HCT116 (cell line): Measurements from ENCODE around the gene TRIAP1. TPM values are rescaled to one million over a fixed set of nuclear protein-coding genes. Genes with fewer than 3 reads are reported as not detected.

Source experiments
- ATAC-seq: fragments of 200-7000 bp; cut with Tn5 transposase; 2 replicates; pipeline ENCODE4 v1.9.1; 2020; ENCODE audit warnings: mild to moderate bottlenecking, moderate library complexity
- BruUV-seq: library from RNA; stranded (reverse); fragments of 400-500 nt; replicated peaks from 2 replicates; lab custom pipeline; 2021; lab: Mats Ljungman, UMichigan
- CTCF ChIA-PET: fragments of 300-600 bp; sonication (Branson Sonifier 250); formaldehyde crosslinking; loops from one replicate; lab custom pipeline; 2021; ENCODE audit warnings: antibody characterized with exemption; lab: Charles Lee
- POLR2A ChIA-PET: fragments of 300-600, 350-600 bp; sonication (Branson Sonifier 250); formaldehyde crosslinking; loops from one replicate; lab custom pipeline; 2021; ENCODE audit warnings: antibody characterized with exemption; lab: Charles Lee
- RAD21 ChIA-PET, 2 experiments: fragments of 300-600 bp; sonication (Branson Sonifier 250); formaldehyde crosslinking; loops; one replicate each; lab custom pipeline; 2023; ENCODE audit warnings: low total read pairs in 2 of 2; ENCODE audit not compliant: uncharacterized antibody in 2 of 2, unreplicated experiment in 2 of 2, low non-redundant PET in 1 of 2; lab: Charles Lee
- DNase-seq: peaks from one replicate; pipeline ENCODE4 v3.0.0-alpha.2; 2010; ENCODE audit warnings: low read depth, low spot score
- H2AFZ ChIP-seq: fragments of 200-600 bp; shearing (Covaris generic), sonication (generic); 2 replicates; pipeline ENCODE4 v1.6.1; 2017; ENCODE audit warnings: low read depth, mixed run types, mixed read lengths, antibody characterized with exemption, low read length; ENCODE audit not compliant: poor library complexity, severe bottlenecking
- H3K27ac ChIP-seq: 2 replicates; pipeline ENCODE4 v1.5.1; 2012; ENCODE audit warnings: low read depth, low read length
- H3K27me3 ChIP-seq: fragments of 200-600 bp; sonication (generic); 2 replicates; pipeline ENCODE4 v1.6.1; 2016; ENCODE audit warnings: mixed run types, low read length, mixed read lengths; ENCODE audit not compliant: insufficient read depth
- H3K36me3 ChIP-seq, 2 experiments: fragments of 200-500 bp in 1 of 2; fragments of 200-600 bp in 1 of 2; sonication (Bioruptor generic) in 1 of 2; sonication (generic) in 1 of 2; 2 replicates each; pipeline versions ENCODE4 v1.5.1 to v1.6.1; 2014 to 2016; ENCODE audit warnings: low read length in 2 of 2, inconsistent platforms in 1 of 2, mixed read lengths in 1 of 2, mixed run types in 1 of 2; ENCODE audit not compliant: insufficient read depth in 2 of 2, control insufficient read depth in 1 of 2
- H3K4me1 ChIP-seq, 2 experiments: fragments of 200-600 bp in 1 of 2; sonication (generic) in 1 of 2; 2 replicates each; pipeline versions ENCODE4 v1.5.1 to v1.6.1; 2012 to 2017; ENCODE audit warnings: low read length in 2 of 2, inconsistent platforms in 1 of 2, mild to moderate bottlenecking in 1 of 2, mixed read lengths in 1 of 2, mixed run types in 1 of 2, moderate library complexity in 1 of 2; ENCODE audit not compliant: insufficient read depth in 2 of 2, control insufficient read depth in 1 of 2
- H3K4me2 ChIP-seq: fragments of 200-600 bp; sonication (generic); 2 replicates; pipeline ENCODE4 v1.6.1; 2017; ENCODE audit warnings: mixed run types, low read length, mixed read lengths
- H3K4me3 ChIP-seq, 2 experiments: fragments of 200-600 bp in 1 of 2; sonication (generic) in 1 of 2; replicated peaks in 1 of 2; 2 replicates each; pipeline ENCODE4 v1.5.1; 2011 to 2016; ENCODE audit warnings: low read length in 2 of 2, control low read depth in 1 of 2, low read depth in 1 of 2, mild to moderate bottlenecking in 1 of 2, mixed read lengths in 1 of 2, mixed run types in 1 of 2
- H3K79me2 ChIP-seq: fragments of 200-600 bp; sonication (generic); 2 replicates; pipeline ENCODE4 v1.6.1; 2017; ENCODE audit warnings: mild to moderate bottlenecking, mixed run types, low read length, moderate library complexity, mixed read lengths; ENCODE audit not compliant: insufficient read depth
- H3K9ac ChIP-seq: fragments of 200-600 bp; sonication (generic); 2 replicates; pipeline ENCODE4 v1.6.1; 2016; ENCODE audit warnings: low read length, mixed read lengths
- H3K9me2 ChIP-seq: fragments of 200-600 bp; sonication (generic), shearing (Covaris generic); 2 replicates; pipeline ENCODE4 v1.6.1; 2017; ENCODE audit warnings: mixed run types, mild to moderate bottlenecking, moderate library complexity; ENCODE audit not compliant: insufficient read depth
- H3K9me3 ChIP-seq, 2 experiments: fragments of 200-500 bp in 1 of 2; fragments of 200-600 bp in 1 of 2; sonication (Bioruptor generic) in 1 of 2; sonication (generic) in 1 of 2; 2 replicates each; pipeline ENCODE4 v1.6.1; 2014 to 2017; ENCODE audit warnings: low read length in 2 of 2, mixed read lengths in 2 of 2, inconsistent platforms in 1 of 2, low read depth in 1 of 2, mild to moderate bottlenecking in 1 of 2, mixed run types in 1 of 2, moderate library complexity in 1 of 2; ENCODE audit not compliant: control insufficient read depth in 1 of 2, insufficient read depth in 1 of 2
- H4K20me1 ChIP-seq: fragments of 200-600 bp; sonication (generic), shearing (Covaris generic); 2 replicates; pipeline ENCODE4 v1.6.1; 2017; ENCODE audit warnings: mixed run types, mild to moderate bottlenecking, moderate library complexity; ENCODE audit not compliant: insufficient read depth
- ATF3 ChIP-seq: IDR thresholded peaks from 2 replicates; pipeline ENCODE4 v1.6.1; 2012
- CBX3 ChIP-seq: IDR thresholded peaks from 2 replicates; pipeline ENCODE4 v1.6.1; 2012; ENCODE audit warnings: low read depth
- CEBPB ChIP-seq: IDR thresholded peaks from 2 replicates; pipeline ENCODE4 v1.6.1; 2012; ENCODE audit warnings: low read depth
- ELF1 ChIP-seq: IDR thresholded peaks from 2 replicates; pipeline ENCODE4 v1.6.1; 2012; ENCODE audit warnings: low read depth, borderline replicate concordance
- EZH2phosphoT487 ChIP-seq: fragments of 200-600 bp; IDR thresholded peaks from 2 replicates; pipeline ENCODE4 v1.6.1; 2018; ENCODE audit warnings: antibody characterized with exemption, borderline replicate concordance
- FOSL1 ChIP-seq: IDR thresholded peaks from 2 replicates; pipeline ENCODE4 v1.6.1; 2012; ENCODE audit warnings: low read depth
- JUND ChIP-seq: IDR thresholded peaks from 2 replicates; pipeline ENCODE4 v1.6.1; 2012
- MAX ChIP-seq: IDR thresholded peaks from 2 replicates; pipeline ENCODE4 v1.6.1; 2012
- POLR2A ChIP-seq: IDR thresholded peaks from 2 replicates; pipeline ENCODE4 v1.7.0; 2011; ENCODE audit warnings: borderline replicate concordance; ENCODE audit not compliant: insufficient read depth, insufficient read length; ENCODE audit errors: extremely low read depth
- POLR2AphosphoS5 ChIP-seq: IDR thresholded peaks from 2 replicates; pipeline ENCODE4 v1.6.1; 2011; ENCODE audit warnings: mild to moderate bottlenecking, low read depth, low read length, moderate library complexity
- RAD21 ChIP-seq: IDR thresholded peaks from 2 replicates; pipeline ENCODE4 v1.6.1; 2012; ENCODE audit warnings: low read depth, mild to moderate bottlenecking
- REST ChIP-seq: IDR thresholded peaks from 2 replicates; pipeline ENCODE4 v1.6.1; 2012; ENCODE audit warnings: low read depth
- SIN3A ChIP-seq: IDR thresholded peaks from 2 replicates; pipeline ENCODE4 v1.6.1; 2012; ENCODE audit warnings: low read depth
- SP1 ChIP-seq: IDR thresholded peaks from 2 replicates; pipeline ENCODE4 v1.6.1; 2012; ENCODE audit warnings: low read depth
- SRF ChIP-seq: IDR thresholded peaks from 2 replicates; pipeline ENCODE4 v1.6.1; 2012; ENCODE audit warnings: low read depth
- ZBTB33 ChIP-seq: IDR thresholded peaks from 2 replicates; pipeline ENCODE4 v1.6.1; 2011; ENCODE audit warnings: mild to moderate bottlenecking, low read length, moderate library complexity; ENCODE audit not compliant: insufficient replicate concordance; ENCODE audit errors: extremely low read depth
- ZFX ChIP-seq: fragments of 450-650 bp; IDR thresholded peaks from 2 replicates; pipeline ENCODE4 v1.6.1; 2017
- intact Hi-C: fragments of 100-400 bp; cut with micrococcal nuclease; formaldehyde crosslinking; loops from 2 replicates; pipeline ENCODE4 v1.10.0; 2022
- total RNA-seq: library from RNA; stranded (reverse); gene quantifications from one replicate; pipeline ENCODE4 v1.2.1, GENCODE V29; 2021; ENCODE audit not compliant: unreplicated experiment

TRIAP1 gene
- total RNA-seq, 1 experiment from 2014 or later: 40.3 TPM

GRCh38 chr12:120397824-120398540 is 48.2 kb downstream of the TRIAP1 start:
- no TSS peak for BruUV-seq
- intact Hi-C loops: no loop called here
- H3K36me3 ChIP-seq: no peaks in the 10 kb centered on the region
- no peak overlapping the region for H3K9ac ChIP-seq
- no peak overlapping the region for H3K4me2 ChIP-seq
- RAD21 ChIA-PET: no interaction called here
- TF ChIP-seq SP1 (no peak), POLR2A (no peak), ATF3 (no peak), CBX3 (no peak), REST (no peak), MAX (no peak), SRF (no peak), RAD21 (no peak), EZH2phosphoT487 (no peak), SIN3A (no peak), ELF1 (no peak), FOSL1 (no peak), CEBPB (no peak), POLR2AphosphoS5 (no peak), ZFX (no peak), ZBTB33 (no peak), JUND (no peak)
- no peaks in the 10 kb centered on the region for H3K27me3 ChIP-seq
- DNase-seq (no peak), ATAC-seq (no peak)
- H3K9me2 ChIP-seq: no peaks in the 10 kb centered on the region
- H2AFZ ChIP-seq: no peak overlapping the region
- POLR2A ChIA-PET: no interaction called here
- no peaks in the 10 kb centered on the region for H4K20me1 ChIP-seq
- H3K4me3 ChIP-seq: no peak overlapping the region
- no peaks in the 10 kb centered on the region for H3K79me2 ChIP-seq
- no peaks in the 10 kb centered on the region for H3K4me1 ChIP-seq
- CTCF ChIA-PET: no interaction called here
- H3K9me3 ChIP-seq: no peaks in the 10 kb centered on the region
- no peak overlapping the region for H3K27ac ChIP-seq
